Duodenal mucosa (tissue), 2 donors: ENCODE measurements around the gene TLE2.
"Not testable (repeated sequence)": the region's sequence is repeated elsewhere in the genome, so short reads cannot be mapped to it uniquely, and the experiment has no call there.

ENCODE experiments used
- H3K27ac ChIP-seq: one replicate; pipeline ENCODE4 v1.7.0; 2013; ENCODE audit warnings: low read depth, low read length
- H3K27me3 ChIP-seq, 2 donors: one replicate each; pipeline ENCODE4 v1.7.0; 2013; ENCODE audit warnings: low read length in 2 of 2, control low read depth in 1 of 2; ENCODE audit not compliant: insufficient read depth in 2 of 2, control insufficient read depth in 1 of 2
- H3K36me3 ChIP-seq, 2 donors: one replicate each; pipeline ENCODE4 v1.7.0; 2013; ENCODE audit warnings: low read length in 2 of 2, control low read depth in 1 of 2; ENCODE audit not compliant: insufficient read depth in 2 of 2, control insufficient read depth in 1 of 2
- H3K4me1 ChIP-seq, 2 donors: one replicate each; pipeline ENCODE4 v1.7.0; 2013; ENCODE audit warnings: low read length in 2 of 2, control low read depth in 1 of 2; ENCODE audit not compliant: insufficient read depth in 2 of 2, control insufficient read depth in 1 of 2
- H3K4me3 ChIP-seq, 2 donors: one replicate each; pipeline ENCODE4 v1.7.0; 2013; ENCODE audit warnings: low read length in 2 of 2, low read depth in 1 of 2
- H3K9ac ChIP-seq, 2 donors: one replicate each; pipeline ENCODE4 v1.7.0; 2013; ENCODE audit warnings: low read length in 2 of 2, low read depth in 1 of 2
- H3K9me3 ChIP-seq, 2 donors: one replicate each; pipeline ENCODE4 v1.7.0; 2013; ENCODE audit warnings: low read length in 2 of 2, control low read depth in 1 of 2; ENCODE audit not compliant: control insufficient read depth in 1 of 2

The TLE2 gene

DNA sequence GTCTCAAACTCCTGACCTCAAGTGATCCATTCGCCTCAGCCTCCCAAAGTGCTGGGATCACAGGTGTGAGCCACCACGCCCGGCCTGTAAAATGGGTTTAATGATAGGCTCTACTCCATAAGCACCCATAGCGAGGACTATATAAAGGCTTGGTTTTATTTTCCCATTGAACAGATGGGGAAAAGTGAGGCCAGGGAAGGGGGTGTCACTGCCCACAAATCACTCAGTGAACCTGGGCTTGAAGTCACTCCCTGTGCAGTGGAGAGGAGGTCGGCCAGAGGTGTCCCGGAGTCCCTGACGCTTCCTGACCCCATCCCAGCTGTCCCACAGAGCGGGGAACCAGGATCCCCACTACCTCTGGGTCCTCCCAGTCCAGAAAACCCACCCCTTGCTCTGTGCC, 14.9 kb downstream of the TLE2 start:
- no peaks in the 10 kb centered on the region for H3K27me3 ChIP-seq
- no peaks in the 10 kb centered on the region for H3K4me1 ChIP-seq
- H3K4me3 ChIP-seq: no peak overlapping the region
- H3K36me3 ChIP-seq: peaks cover 5 to 14% of the 10 kb centered on the region in 2 donors
- no peaks in the 10 kb centered on the region for H3K9me3 ChIP-seq
- no peak overlapping the region for H3K9ac ChIP-seq
- no peak overlapping the region for H3K27ac ChIP-seq

DNA sequence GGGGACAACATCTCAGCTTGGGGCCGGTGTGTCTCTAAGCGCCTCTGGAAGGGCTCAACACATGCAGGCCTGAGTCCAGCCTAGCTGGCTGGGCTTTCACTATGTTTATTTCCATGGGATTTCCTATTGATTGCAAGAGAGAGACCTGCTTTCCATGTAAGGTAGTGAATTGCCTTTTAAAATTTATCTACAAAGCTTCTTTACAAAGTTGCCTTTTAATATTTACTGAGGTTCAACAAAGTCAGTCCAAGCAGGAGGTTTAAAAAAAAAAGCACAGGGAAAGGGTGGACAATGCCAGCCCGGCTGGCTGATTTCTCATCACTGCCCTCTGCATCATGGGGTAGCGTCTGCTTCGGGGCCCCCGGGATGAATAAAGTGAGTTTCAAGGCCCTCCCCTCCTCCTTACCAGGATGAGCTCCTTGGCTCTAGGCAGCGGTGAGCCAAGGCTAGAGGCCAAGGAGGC, 15.8 kb downstream of the TLE2 start:
- Histone ChIP-seq H3K4me1 (no peaks in the 10 kb centered on the region), H3K36me3 (peaks cover 5 to 14% of the 10 kb centered on the region in 2 donors), H3K27ac (no peak overlapping the region), H3K27me3 (no peaks in the 10 kb centered on the region), H3K4me3 (no peak overlapping the region), H3K9ac (no peak overlapping the region), H3K9me3 (no peaks in the 10 kb centered on the region)

DNA sequence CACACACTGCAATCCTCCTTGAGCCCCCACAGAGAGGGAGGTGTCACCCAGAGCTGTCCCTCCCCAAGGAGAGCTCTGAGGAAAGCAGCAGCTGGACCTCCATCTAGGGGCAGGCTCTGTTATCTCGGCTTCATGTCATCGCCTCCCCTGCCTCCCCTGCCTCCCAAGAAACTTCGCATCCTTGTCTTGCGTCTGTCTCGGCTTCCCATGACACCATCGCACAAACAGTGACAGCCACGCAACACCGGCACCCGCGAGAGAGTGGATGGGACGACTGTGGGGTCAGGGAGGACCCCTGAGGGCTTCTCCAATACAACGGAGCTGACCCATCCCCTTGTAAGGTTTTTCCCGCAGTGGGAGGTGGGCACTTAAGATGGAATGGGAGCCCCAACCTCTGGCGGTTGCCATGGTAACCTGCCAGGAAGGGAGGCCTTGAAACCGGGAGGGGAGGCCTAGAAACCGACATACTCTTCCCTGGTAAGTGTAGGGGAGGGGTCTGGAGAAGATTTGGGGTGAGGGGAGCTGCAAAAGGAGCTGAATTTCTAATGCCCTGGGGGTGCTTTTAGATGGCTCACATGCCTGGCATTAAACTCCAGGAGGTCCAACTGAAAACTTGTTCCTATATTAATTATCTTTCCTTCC, 16.3 kb downstream of the TLE2 start:
- no peak overlapping the region for H3K9ac ChIP-seq
- H3K36me3 ChIP-seq: peaks cover 5 to 14% of the 10 kb centered on the region in 2 donors
- no peaks in the 10 kb centered on the region for H3K27me3 ChIP-seq
- no peak overlapping the region for H3K4me3 ChIP-seq
- no peaks in the 10 kb centered on the region for H3K4me1 ChIP-seq
- no peaks in the 10 kb centered on the region for H3K9me3 ChIP-seq
- H3K27ac ChIP-seq: no peak overlapping the region

DNA sequence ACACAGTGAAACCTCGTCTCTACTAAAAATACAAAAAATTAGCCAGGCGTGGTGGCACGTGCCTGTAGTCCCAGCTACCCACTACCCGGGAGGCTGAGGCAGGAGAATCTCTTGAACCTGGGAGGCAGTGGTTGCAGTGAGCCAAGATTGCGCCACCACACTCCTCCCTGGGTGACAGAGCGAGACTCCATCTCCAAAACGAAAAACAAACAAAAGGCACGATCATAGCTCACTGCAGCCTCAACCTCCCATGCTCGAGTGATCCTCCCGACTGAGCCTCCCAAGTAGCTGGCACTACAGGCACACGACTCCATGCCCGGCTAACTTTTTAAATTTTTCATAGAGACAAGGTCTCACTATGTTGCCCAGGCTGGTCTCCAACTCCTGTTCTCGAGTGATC, 17.0 kb downstream of the TLE2 start:
- not testable (repeated sequence) for H3K9me3 ChIP-seq, H3K4me1 ChIP-seq, H3K27me3 ChIP-seq, H3K4me3 ChIP-seq, H3K27ac ChIP-seq, H3K9ac ChIP-seq
- H3K36me3 ChIP-seq: peaks cover 5 to 14% of the 10 kb centered on the region in 2 donors

DNA sequence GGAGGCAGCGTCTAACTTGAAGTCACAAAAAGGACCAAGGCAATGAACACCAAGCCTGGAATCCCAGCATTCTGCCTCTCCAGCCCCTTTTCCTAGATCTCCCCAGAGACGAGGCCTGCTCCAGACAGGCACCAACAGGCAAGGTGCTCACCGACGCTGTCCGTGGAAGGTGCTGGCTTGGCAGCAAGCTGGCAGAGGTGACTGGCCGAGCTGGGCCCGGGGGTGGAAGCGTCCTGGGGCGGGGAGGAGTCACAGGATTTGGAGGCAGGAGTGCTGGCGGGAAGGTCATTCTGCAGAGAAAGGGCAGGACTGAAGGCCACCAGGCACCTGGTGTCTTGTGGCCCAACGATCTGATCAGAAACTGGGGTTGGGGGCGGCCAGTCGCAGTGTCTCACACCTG, 18.2 kb downstream of the TLE2 start:
- Histone ChIP-seq H3K27ac (no peak overlapping the region), H3K9me3 (no peaks in the 10 kb centered on the region), H3K36me3 (peaks cover 5 to 14% of the 10 kb centered on the region in 2 donors), H3K4me3 (no peak overlapping the region), H3K4me1 (no peaks in the 10 kb centered on the region), H3K27me3 (no peaks in the 10 kb centered on the region), H3K9ac (no peak overlapping the region)

DNA sequence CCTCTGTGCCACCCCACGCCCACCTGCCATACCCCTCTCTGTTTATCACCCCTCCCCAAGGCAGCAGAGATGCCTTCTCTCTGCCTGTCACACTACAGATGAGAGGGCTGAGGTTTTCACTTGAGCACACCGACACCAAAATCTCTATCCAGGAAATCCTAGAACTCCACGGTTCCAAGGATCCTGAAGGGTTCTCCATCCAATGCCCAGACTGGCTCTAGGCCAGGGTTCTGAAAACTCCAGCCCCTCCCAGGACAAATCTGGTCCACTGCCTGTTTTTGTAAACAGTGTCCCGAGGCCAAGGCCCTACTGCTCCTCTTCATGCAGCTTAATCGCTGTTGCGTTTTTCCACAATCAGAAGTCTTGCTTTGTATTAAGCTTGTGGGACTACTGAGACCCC, 20.1 kb downstream of the TLE2 start:
- Histone ChIP-seq H3K27me3 (no peaks in the 10 kb centered on the region), H3K9me3 (no peaks in the 10 kb centered on the region), H3K4me1 (no peaks in the 10 kb centered on the region), H3K9ac (no peak overlapping the region), H3K27ac (no peak overlapping the region), H3K36me3 (peaks cover 5 to 14% of the 10 kb centered on the region in 2 donors), H3K4me3 (no peak overlapping the region)

DNA sequence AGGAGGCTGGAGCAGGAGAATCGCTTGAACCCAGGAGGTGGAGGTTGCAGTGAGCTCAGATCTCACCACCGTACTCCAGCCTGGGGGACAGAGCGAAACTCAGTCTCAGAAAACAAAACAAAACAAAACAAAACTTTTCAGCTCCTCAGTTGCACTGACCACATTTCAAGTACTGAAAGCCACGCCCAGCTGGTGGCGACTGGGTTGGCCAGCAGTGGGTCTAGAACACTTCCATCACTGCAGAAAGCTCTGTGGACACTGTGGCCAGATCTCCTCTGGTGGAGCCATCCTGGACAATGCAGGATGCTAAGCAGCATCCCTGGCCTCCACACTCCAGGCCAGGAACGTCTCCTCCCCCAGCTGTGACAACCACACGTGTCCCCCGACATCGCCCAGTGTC, 21.1 kb downstream of the TLE2 start:
- no peak overlapping the region for H3K4me3 ChIP-seq
- no peak overlapping the region for H3K27ac ChIP-seq
- H3K4me1 ChIP-seq: no peaks in the 10 kb centered on the region
- H3K9me3 ChIP-seq: no peaks in the 10 kb centered on the region
- H3K36me3 ChIP-seq: peaks cover 5 to 14% of the 10 kb centered on the region in 2 donors
- no peaks in the 10 kb centered on the region for H3K27me3 ChIP-seq
- no peak overlapping the region for H3K9ac ChIP-seq

DNA sequence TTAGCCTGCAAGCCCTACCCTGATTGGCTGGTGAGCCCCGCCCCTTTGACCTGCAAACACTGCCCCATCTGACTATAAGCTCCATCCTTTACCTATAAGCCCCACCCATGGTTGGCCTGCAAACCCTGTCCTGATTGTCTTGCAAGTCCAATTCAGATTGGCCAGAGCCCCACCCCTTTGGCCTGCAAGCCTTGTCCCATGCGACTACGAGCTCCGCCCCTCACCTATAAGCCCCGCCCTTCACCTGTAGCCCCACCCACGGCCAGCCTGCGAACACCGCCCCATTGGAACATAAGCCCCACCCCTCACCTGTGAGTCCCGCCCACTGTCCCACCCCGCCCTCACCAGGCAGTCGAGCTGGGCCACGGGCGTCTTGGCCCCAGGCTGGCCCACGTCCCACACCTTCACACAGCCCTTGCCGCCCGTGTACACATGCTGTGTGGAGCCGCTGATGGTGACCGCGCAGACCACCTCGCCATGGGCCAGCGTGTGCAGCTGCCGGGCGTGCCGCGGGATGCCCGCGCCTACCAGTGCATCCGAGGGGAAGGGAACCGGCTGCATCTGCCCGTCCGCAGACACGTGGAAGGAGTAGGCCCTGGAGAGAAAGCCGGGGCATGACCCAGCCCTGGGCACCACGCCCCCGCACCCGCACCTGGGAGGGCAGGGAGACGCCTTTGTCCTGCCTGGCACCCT, 22.9 kb downstream of the TLE2 start:
- Histone ChIP-seq H3K4me3 (no peak overlapping the region), H3K36me3 (peaks cover 5 to 9% of the 10 kb centered on the region in 2 donors), H3K4me1 (no peaks in the 10 kb centered on the region), H3K9me3 (no peaks in the 10 kb centered on the region), H3K27ac (no peak overlapping the region), H3K27me3 (no peaks in the 10 kb centered on the region), H3K9ac (no peak overlapping the region)

DNA sequence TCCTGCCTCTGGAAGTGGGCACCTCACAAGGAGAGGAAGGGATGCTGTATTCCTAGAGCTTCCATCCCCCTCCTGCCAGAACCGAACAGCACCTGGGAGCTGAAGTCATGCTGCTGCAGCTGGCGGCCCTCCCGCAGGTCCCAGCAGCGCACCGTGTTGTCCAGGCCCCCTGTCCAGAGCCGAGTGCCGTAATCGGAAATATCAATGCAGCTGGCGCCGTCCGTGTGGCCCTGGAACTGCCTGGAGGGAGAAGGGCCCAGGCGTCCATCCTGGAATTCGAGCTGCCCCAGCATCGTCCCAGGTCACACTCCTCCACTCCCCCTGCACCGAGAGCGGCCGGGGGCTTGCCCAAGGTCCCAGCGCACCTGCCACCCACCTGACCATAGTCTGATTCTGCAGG, 23.7 kb downstream of the TLE2 start:
- H3K9ac ChIP-seq: no peak overlapping the region
- no peaks in the 10 kb centered on the region for H3K4me1 ChIP-seq
- H3K4me3 ChIP-seq: no peak overlapping the region
- no peak overlapping the region for H3K27ac ChIP-seq
- no peaks in the 10 kb centered on the region for H3K9me3 ChIP-seq
- H3K36me3 ChIP-seq: peaks cover 5 to 6% of the 10 kb centered on the region in 2 donors
- H3K27me3 ChIP-seq: no peaks in the 10 kb centered on the region

DNA sequence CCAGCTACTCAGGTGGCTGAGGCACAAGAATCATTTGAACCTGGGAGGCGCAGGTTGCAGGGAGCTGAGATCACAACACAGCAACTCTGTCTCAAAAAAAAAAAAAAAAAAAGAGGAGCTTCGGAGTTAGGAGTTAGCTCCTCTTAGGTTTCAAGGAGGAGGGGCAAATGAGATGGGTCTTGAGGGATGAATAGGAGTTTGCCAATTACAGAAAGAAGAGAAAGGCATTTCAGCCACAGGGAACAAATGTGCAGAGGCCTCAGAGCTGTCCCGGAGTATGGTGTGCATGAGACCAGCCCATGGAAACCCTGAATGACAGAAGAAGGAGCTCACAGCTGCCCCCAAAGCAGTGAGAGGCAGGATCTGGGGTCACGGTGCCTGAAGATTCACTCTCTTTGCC, 24.6 kb downstream of the TLE2 start:
- H3K27ac ChIP-seq: no peak overlapping the region
- peaks cover 5 to 6% of the 10 kb centered on the region in 2 donors for H3K36me3 ChIP-seq
- no peaks in the 10 kb centered on the region for H3K4me1 ChIP-seq
- no peaks in the 10 kb centered on the region for H3K9me3 ChIP-seq
- H3K4me3 ChIP-seq: no peak overlapping the region
- no peaks in the 10 kb centered on the region for H3K27me3 ChIP-seq
- no peak overlapping the region for H3K9ac ChIP-seq
